ENCODE data around the gene LOXL1.
"Not testable (repeated sequence)": the region's sequence is repeated elsewhere in the genome, so short reads cannot be mapped to it uniquely, and the experiment has no call there.

The LOXL1 gene

DNA sequence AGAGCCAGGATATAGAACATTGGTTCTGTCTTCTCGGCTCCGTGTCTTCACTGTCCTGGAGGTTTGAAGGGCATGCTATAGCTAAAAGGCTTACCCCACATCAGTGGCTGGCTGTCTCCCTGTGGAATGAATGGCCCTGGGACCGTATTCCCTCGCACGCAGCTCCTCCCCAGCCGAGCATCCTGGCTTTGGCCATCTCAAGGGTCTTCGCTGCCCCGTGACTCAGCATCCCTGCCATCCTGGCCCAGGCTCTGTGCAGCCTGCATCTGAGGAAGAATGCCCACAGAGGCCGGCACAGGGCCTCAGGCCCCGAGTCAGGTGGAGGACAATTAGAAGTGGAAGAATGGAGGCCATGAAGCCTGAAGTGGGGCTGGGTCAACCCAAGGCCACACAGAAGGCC is 11.0 kb downstream of the LOXL1 start:
- in situ Hi-C loops (cut with HindIII; ENCODE audit: low sequenced_read_pairs): no loop called here

DNA sequence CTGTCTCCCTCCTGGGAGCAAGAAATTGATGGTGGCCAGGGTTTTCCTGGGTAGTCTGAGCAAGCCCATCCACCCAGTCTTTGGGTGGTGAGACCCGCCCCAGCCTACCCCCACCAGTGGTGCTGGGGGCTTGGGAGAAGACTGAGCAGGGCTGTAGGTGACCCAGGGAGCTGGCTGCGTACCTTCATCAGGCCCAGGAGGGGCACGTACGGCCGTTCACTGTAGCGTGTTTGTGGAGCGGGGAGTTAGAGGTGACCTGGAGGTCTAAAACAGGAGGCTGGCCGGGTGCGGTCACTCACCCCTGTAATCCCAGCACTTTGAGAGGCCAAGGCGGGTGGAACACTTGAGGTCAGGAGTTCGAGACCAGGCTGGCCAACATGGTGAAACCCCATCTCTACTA is 11.5 kb downstream of the LOXL1 start:
- in situ Hi-C loops (cut with HindIII; ENCODE audit: low sequenced_read_pairs): no loop called here

DNA sequence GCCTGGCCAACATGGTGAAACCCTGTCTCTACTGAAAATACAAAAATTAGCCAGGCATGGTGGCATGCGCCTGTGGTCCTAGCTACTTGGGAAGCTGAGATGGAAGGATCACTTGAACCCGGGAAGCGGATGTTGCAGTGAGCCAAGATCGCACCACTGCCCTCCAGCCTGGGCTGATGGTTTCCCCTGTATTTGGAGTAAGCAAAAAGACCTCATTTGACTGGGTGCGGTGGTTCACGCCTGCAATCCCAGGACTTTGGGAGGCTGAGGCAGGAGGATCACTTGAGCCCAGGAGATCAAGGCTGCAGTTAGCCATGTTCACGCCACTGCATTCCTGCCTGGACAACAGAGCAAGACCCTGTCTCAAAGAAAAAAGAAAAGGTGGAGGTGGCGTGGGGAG is 12.3 kb downstream of the LOXL1 start:
- in situ Hi-C loops (cut with HindIII; ENCODE audit: low sequenced_read_pairs): not testable (repeated sequence)

DNA sequence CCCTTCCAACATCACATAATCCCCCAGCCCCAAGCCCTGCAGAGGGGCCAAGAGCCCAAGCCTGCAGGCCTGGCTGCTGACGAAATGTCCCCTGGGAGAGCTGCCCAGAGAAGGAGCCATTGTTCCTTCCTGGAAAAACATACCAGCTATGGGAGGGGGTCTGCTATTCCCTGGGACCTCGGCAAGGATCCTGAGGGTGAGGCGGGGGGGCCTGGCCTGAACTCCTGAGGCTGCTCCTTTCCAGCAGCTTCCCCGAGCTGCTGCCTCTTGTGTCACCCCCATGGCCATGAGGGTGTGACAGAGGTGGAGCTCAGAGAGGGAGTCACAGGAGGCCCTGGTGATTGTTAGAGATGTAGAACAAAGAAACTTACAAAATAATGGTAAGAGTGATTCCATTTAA is 12.9 kb downstream of the LOXL1 start:
- in situ Hi-C loops (cut with HindIII; ENCODE audit: low sequenced_read_pairs): no loop called here

DNA sequence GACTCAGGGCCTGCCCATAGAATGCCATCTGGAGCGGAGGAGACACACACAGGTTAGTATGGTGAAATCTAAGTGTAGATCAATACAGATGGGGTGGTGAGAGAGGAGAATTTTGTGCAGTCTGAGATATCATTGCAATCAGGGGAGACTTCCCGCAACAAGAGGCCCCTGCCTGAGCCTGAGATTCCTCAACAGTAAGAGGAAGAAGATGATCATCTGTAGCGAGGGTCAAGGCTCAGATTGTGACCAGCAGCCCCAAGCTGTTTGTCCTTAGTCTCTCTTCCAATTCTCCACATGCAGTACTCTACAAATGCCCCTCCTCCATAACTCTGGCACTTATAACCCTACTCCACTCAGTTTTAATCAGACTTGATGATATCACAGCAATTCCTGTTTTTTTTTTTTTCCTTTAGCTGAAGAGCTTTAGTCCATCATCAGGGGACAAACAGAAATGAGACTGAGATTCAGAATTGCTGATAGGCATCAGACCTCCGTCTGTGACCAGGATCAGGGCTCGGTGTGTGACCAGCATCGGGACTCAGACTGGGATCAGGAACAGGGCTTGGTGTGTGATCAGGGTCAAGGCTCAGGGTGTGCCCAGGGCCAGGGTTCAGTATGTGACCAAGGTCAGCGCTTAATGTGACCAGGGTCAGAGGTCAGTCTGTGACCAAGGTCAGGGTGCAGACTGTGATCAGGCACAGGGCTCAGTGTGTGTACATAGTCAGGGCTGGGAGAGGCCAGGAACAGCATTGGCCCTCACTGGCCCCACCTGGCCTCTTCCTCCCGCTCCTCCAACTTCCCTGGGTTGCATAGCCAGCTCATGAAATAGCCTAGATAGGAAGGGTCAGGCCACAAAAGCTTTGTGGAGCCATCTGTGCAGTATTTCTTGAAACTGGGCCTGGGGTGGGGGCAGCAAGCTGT is 14.1 kb downstream of the LOXL1 start:
- in situ Hi-C loops (cut with HindIII; ENCODE audit: low sequenced_read_pairs): loop anchor here (10.0 kb wide), 1 partner anchor 184 kb away; no protein-coding TSS in a partner anchor

DNA sequence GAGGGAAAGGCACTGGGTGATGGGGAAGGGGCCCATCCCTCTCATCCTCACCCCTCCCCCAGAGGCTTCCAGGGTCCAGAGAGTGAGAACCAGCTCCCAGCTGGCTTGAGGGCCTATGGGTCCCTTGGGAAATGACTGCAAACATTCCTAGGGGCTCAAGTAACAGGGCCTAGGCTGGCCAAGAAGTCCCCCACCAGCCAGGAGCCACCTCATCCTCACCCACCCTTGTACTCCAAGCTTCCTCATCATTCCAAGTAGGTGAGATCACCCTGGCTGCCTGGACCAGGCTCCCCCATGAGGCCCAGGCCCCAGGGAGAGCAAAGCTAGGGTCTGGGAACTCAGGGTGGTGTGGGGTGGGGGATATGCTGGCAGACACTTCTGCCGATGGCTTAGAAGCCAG is 14.8 kb downstream of the LOXL1 start:
- in situ Hi-C loops (cut with HindIII; ENCODE audit: low sequenced_read_pairs): loop anchor here (10.0 kb wide), 1 partner anchor 184 kb away; no protein-coding TSS in a partner anchor

DNA sequence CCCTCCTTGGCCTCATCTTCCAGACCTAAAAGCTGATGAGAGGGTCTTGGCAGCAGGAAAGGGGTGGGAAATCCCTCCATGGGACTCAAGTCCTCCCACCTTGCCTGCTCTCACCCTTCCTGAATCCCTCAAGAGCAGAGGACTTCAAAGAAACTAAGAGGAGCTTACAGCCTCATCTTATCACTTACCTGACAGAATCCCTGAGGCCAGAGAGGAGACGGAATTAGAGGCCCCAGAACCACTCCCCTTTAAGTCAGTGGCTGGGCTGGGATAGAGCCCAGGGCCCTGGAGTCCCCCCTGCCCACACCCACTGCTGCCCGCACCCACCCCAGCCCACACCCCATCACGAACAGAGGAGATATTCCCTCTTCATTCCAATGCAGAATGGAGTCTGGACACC is 15.2 kb downstream of the LOXL1 start:
- in situ Hi-C loops (cut with HindIII; ENCODE audit: low sequenced_read_pairs): loop anchor here (10.0 kb wide), 1 partner anchor 183 kb away; no protein-coding TSS in a partner anchor

DNA sequence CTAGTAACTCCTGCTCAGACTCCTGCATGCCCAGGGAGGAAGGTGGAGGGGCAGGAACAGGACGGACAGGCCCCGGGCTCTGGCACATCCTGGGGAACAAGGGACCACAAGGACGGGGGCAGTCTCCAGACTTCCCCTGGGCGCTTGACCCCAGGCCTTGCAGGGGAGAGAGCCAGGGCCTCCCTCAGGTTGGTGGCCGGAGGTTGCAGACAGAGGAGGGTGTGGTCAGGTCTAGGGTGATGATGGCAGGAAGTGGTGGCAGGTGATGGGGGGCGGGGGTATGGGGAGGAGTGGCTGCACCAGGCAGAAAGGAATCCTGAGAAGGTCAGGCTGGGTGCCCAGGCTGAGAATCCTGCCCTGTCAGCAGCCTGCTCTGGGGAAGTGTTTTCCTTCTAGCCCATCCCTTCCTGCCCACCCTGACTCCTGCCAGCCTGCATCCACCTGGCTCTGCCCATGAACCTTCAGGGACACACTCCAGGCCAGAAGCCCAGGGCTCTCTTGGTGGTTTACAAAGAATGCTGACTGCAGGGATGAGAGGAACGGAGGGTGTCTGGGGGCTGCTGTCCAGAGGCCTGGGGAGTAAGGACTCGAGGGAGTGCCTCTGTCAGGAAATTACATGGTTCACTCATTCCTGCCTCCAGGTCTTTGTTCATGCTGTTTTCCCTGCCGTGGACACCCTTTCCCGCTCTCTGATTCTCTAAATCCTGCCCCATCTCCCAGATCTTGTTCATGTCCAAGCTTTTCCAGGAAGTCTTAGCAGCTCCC is 15.8 kb downstream of the LOXL1 start:
- in situ Hi-C loops (cut with HindIII; ENCODE audit: low sequenced_read_pairs): loop anchor here (10.0 kb wide), 1 partner anchor 183 kb away; no protein-coding TSS in a partner anchor

DNA sequence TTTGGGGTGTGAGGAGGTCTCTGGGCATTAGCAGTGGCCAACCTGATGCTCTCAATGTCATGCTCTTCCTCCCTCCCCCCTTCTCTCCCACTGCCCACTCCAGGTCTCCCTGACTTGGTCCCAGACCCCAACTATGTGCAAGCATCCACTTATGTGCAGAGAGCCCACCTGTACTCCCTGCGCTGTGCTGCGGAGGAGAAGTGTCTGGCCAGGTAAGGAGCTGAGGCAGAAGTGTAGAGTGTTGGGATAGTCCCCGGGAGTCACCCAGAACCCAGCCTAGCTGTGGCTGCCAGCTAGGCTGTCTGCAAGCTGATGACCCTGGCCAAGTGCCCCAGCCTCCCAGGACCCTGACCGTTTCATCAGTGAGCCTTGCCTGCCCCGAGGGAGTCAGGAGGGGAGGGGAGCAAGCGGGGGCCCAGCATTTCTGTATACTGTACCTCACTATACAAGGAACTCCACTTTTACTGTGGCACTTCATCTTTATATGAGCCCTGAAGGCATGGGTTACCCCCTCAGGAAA is 16.5 kb downstream of the LOXL1 start:
- in situ Hi-C loops (cut with HindIII; ENCODE audit: low sequenced_read_pairs): loop anchor here (10.0 kb wide), 1 partner anchor 182 kb away; no protein-coding TSS in a partner anchor

DNA sequence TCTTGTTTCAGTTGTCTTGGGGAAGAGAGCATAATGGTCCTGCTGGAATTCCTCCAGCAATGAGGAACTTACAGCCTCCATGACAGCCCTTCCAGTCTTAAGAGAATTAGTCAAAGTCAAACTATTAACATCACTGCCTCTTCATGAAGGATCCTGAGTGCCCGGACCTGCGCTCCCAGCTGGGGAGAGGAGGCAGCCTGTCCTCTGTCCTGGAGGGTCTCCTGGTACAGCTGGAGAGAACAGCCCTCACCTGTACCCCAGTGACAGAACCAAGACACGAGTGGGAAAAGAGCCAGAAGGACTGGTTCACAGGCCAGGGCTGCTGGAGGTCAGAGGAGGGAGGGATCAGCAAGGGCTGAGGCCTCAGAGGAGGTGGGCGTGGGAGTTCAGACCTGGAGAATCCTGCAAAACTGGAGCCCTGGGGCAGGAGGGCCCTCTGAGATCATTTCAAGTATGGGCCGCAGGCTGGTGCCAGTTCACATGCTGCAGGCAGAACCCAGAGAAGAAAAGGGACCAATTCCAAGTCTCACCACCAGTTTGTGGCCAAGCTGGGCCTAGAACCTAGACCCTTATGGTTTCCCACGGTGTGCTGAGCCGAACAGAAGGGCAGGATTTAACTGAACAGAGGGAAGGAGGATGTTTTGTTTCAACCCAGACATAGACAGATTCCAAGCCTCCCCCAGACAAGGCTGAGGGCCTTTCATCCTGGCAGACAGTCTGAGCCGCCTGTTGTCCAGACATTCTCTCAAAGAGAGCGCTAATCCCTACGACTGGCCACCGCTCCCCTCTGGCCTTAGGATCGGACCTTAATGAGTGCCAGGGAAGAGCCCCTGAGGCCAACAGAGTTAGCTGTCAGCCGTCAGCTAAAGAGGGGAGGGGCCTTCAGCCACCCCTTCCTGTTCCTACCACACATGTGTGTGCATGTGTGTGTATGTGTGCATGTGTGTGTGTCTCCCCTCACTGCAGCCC is 18.2 kb downstream of the LOXL1 start:
- in situ Hi-C loops (cut with HindIII; ENCODE audit: low sequenced_read_pairs): loop anchor here (5.0 to 10.0 kb wide), 2 partner anchors 180 to 363 kb away; no protein-coding TSS in a partner anchor

DNA sequence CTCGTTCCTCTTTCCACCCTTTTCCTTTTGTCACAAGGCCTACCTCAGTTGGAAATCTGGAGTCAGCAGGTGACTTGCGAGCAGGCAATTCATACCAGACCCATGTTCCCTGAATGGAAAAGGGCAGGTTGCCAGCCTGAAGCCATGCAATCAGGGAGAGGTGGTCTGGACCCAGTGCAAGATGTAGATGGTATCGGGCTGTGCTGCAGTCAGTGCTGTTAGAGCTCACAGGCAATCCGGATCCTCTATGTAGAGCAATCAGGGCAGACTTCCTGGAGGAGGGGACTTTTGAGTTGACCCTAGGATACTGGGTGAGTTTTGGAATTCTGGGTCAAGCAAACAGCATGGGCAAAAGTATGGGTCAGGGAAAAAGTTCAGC is 18.9 kb downstream of the LOXL1 start:
- in situ Hi-C loops (cut with HindIII; ENCODE audit: low sequenced_read_pairs): loop anchor here (5.0 to 10.0 kb wide), 2 partner anchors 180 to 362 kb away; no protein-coding TSS in a partner anchor

DNA sequence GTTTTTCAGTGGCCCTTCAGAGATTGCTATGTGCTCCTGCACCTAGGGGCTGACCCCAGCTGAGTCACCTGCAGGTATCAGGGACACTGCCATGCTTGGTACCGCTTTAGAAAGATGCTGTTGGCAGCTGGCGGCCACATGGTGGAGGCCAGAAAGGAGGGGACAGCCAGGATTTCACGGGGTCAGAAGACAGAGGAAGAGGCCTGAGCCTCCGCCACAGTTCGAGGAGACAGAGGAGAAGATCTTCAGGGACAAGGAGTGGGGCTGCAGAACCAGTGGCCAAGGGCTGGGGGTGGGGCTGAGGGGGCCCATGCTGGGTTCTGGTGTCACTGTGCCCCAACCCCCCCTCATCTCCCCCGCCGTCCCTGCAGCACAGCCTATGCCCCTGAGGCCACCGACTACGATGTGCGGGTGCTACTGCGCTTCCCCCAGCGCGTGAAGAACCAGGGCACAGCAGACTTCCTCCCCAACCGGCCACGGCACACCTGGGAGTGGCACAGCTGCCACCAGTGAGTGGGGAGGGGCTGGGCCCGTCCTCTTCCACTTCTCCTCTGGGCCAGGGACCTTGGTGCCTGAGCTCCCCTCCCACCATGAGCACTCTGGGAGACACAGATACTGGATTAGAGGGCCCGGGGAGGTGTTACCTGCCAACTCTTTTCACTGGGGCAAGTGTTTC is 19.9 kb downstream of the LOXL1 start:
- in situ Hi-C loops (cut with HindIII; ENCODE audit: low sequenced_read_pairs): loop anchor here (5.0 to 10.0 kb wide), 2 partner anchors 179 to 361 kb away; no protein-coding TSS in a partner anchor

DNA sequence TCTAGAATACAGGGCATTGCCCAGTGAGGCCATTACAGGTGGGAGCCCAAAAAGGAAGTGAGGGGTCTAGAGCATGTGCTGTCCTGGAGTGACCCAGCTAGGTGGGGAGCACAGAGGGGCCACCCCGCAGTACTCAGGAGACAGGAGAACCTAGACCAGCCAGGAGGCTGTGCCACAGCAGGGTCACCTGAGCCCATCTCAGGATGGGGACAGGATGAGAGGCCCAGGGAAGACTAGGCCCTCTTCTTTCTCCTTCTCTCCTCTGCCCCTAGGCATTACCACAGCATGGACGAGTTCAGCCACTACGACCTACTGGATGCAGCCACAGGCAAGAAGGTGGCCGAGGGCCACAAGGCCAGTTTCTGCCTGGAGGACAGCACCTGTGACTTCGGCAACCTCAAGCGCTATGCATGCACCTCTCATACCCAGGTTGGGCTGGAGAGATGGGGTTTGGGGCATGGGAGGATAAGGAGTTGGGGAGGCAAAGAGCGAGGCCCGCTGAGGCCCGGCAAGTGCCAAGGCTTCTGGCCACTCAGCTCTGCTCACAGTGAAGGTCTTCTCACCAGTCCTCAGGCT is 20.6 kb downstream of the LOXL1 start:
- in situ Hi-C loops (cut with HindIII; ENCODE audit: low sequenced_read_pairs): loop anchor here (5.0 to 10.0 kb wide), 2 partner anchors 178 to 360 kb away; no protein-coding TSS in a partner anchor

DNA sequence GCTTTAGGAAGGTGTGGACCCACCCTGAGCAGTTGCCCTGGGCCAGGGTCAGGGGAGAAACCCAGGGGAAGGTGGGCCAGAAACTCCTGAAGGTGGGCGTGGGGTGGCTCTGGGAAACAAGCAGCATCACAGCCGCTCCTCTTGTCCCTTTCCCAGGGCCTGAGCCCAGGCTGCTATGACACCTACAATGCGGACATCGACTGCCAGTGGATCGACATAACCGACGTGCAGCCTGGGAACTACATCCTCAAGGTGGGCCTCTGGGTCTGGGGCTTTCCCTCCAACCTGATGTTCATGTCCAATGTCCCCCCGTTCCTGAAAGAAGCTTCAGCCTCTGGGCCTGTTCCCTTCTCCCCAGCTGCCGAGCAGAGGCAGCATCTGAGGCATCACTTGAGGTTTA is 21.4 kb downstream of the LOXL1 start:
- in situ Hi-C loops (cut with HindIII; ENCODE audit: low sequenced_read_pairs): loop anchor here (5.0 to 10.0 kb wide), 2 partner anchors 177 to 360 kb away; no protein-coding TSS in a partner anchor

DNA sequence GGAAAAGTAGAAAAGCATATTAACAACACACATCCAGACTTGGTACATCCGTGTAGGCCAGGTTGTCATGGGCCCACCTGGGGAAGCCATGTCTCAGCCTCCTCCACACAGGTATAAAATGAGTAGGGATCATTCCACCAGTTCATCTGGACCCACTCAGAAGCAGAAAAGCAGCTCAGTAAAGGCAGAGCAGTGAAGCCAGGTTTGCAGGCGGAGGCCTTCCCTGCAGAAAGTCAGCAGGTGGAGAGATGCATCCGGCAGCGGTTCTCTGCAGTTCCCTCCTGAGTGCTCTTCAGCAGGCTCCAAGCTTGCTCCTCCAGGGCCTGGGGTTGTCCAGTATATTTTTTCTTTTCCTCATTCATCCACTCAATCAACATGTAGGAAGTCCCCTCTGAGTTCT is 22.1 kb downstream of the LOXL1 start:
- in situ Hi-C loops (cut with HindIII; ENCODE audit: low sequenced_read_pairs): loop anchor here (5.0 to 10.0 kb wide), 2 partner anchors 176 to 359 kb away; no protein-coding TSS in a partner anchor

DNA sequence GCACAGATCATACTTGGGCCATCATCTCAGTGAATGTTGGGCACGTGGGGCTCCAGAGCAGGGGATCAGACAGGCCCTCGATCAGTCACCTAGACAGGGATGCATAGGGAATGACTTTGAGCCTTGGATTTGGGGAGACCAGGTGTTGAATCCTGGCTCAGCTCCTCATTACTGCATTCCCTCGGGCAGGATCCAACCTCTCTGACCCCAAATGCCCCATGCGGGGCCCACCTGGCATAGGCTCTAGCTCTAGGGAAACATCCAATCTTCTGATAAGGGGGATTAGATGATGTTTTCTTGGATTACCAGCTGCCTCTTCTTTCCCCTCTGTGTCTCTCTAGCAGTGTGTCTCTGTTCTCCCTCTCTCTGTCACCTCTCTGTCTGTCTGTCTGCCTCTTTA is 22.7 kb downstream of the LOXL1 start:
- in situ Hi-C loops (cut with HindIII; ENCODE audit: low sequenced_read_pairs): loop anchor here (5.0 to 10.0 kb wide), 2 partner anchors 176 to 358 kb away; no protein-coding TSS in a partner anchor

DNA sequence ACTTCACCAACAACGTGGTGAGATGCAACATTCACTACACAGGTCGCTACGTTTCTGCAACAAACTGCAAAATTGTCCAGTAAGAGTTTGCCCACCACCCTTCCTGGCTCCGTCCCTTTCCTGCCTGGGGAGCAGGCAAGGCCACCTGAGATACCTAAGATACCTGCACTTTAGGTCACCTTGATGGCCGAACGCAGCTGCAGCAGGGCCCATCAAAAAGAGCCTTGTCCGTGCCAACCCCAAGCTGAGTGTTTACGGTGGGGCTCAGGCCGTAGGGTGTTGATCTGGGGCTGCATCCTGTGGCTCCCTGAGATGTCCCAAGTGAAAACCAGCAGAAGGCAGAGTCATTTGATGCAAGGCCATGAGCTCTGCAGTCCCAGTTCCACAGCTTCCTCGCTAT is 23.2 kb downstream of the LOXL1 start:
- in situ Hi-C loops (cut with HindIII; ENCODE audit: low sequenced_read_pairs): loop anchor here (5.0 to 10.0 kb wide), 2 partner anchors 175 to 358 kb away; no protein-coding TSS in a partner anchor

DNA sequence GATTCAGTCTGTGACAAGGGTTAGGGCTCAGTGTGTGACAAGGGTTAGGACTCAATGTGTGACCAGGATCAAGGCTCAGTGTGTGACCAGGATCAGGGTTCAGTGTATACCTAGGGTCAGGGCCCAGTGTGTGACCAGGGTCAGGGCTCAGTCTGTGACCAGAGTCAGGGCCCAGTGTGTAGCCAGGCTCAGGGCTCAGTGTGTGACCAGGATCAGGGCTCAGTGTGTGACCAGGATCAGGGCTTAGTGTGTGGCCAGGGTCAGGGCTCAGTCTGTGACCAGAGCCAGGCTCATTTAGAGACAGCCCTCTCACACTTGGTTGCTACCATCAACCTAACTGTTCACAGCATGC is 24.2 kb downstream of the LOXL1 start:
- in situ Hi-C loops (cut with HindIII; ENCODE audit: low sequenced_read_pairs): no loop called here

Measured in endothelial cell of hepatic sinusoid (primary cell).